Hindlimb muscle (tissue), 1 donor: ENCODE measurements around the gene SNRPA1. TPM values are rescaled to one million over a fixed set of nuclear protein-coding genes. Genes with fewer than 3 reads are reported as not detected.
"Not testable (repeated sequence)": the region's sequence is repeated elsewhere in the genome, so short reads cannot be mapped to it uniquely, and the experiment has no call there.

Source experiments
- DNase-seq: peaks from one replicate; pipeline ENCODE4 v3.0.0-alpha.2; 2013
- polyA plus RNA-seq: library from polyadenylated mRNA; unstranded; fragments of 120-200 nt; gene quantifications from one replicate; pipeline ENCODE4 v1.2.1, GENCODE V29; 2013; ENCODE audit not compliant: insufficient read length

Gene SNRPA1
- polyA plus RNA-seq, 1 donor, result 34.1 TPM

GRCh38 chr15:101293122-101293521, 1.9 kb downstream of the SNRPA1 start:
- no peak for DNase-seq

GRCh38 chr15:101288905-101289513, 6.0 kb downstream of the SNRPA1 start:
- DNase-seq, result no peak

GRCh38 chr15:101287342-101287741, 7.7 kb downstream of the SNRPA1 start:
- DNase-seq, result not testable (repeated sequence)

DNA sequence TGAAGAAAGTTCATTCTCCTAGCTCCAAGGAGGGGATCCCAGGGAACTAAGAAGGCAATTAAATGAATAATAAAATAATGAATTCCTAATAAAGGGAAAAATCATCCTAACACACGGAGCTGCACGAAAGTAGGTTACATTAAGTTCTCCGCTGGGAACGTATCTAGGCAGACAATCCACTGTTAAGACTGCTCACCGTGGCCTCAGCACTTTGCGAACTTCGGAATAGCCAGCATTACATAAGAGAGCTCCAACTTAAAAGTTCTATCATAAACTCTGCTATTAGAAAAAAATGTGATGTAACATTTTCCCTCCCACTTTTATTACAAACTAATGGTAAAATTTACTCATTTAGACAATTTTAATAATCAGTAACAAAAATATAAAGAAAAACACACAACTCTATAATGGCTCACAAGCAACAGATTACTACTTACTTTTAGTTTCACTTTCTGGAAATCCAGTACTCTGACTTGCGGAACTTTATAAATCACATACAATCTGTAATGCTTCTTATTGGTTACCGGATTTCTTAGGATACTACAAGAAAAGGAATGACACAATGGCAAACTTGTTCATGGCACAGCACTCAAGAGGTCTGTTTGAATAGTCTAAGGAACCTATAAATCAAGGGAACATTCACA, 8.5 kb downstream of the SNRPA1 start:
- no peak for DNase-seq

DNA sequence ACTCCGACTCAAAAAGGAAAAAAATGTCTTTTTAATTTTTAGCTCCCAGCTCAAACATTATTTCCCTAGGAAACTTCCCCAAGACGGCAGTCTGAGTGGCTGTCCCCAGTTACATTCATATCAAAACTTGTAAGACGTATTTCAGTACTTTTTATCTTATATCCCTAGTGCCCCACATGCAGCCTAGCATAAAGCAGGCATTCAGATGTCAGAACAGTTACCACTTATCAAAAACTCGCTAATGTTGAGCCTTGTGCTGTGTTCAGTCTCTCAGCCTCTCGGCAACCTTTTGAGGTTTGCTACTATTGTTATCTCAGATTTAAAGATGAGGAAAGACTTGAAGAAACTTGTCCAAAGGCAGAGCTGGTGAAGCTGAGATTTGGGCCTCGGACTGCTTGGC, 11.1 kb downstream of the SNRPA1 start:
- no peak for DNase-seq

GRCh38 chr15:101280007-101280406, 15.0 kb downstream of the SNRPA1 start:
- no peak for DNase-seq

- DNase-seq, result no peak
Measured at GRCh38 chr15:101277943-101278564, 17.0 kb downstream of the SNRPA1 start.

- peak; percentile 95 for DNase-seq
Measured at GRCh38 chr15:101277038-101277822, 17.8 kb downstream of the SNRPA1 start, which contains the start of gene SELENOS. Gene SELENOS, minus strand, starts transcription at chr15:101277485. Its CDS starts 68 bp downstream, at chr15:101277417.

DNA sequence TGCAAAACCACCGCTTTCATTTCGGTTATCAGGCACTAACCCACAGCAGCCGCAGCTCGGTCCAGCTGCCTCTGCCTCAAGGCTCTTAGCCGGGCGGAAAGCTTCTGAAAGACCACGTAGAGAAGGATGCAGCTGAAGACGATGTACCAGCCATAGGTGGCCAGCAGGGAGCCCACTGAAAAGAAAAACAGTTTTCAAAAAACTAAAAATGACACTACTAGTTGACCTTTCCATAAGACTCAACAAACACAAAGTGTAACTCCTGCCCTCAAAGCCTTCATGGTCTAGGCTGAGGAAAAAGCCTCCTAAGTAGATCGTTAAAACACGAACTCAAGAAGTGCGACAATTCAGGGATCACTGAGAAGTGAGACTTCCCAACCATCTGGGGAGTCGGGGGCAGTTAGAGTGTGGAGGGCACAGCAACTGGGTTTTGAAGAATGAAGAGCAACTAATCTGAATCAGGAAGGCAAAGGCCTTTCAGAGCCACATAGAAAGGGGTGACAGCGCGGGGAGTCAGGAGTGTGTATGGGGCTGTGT, 18.5 kb downstream of the SNRPA1 start:
- no peak for DNase-seq

- DNase-seq, result no peak
Measured at GRCh38 chr15:101275018-101275417, 20.0 kb downstream of the SNRPA1 start.

GRCh38 chr15:101273534-101273933, 21.5 kb downstream of the SNRPA1 start:
- no peak for DNase-seq

DNA sequence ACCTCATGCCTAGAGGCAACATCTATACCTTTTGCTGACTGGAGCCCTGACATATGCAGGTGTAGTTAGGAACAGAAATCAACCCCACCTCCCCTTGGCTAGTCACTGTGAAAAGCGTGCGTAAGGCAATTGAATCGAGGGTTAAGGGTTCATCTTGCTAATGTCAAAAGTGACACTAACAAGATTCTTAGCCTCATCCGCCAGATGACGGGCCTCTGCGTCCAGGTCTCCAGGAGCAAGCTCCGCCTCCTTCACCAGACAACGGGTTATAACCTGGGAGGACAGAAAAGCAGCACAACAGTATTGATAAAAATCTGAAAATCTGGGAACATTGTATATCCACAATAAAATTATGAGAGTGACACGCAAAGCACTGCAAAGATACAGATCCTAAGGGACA, 22.5 kb downstream of the SNRPA1 start:
- DNase-seq, result no peak

GRCh38 chr15:101269479-101270223, 25.4 kb downstream of the SNRPA1 start:
- no peak for DNase-seq

GRCh38 chr15:101267320-101268104, 27.5 kb downstream of the SNRPA1 start:
- no peak for DNase-seq

- no peak for DNase-seq
Measured at GRCh38 chr15:101266787-101267186, 28.3 kb downstream of the SNRPA1 start.

- no peak for DNase-seq
Measured at GRCh38 chr15:101266034-101266433, 29.0 kb downstream of the SNRPA1 start.

GRCh38 chr15:101264911-101265641, 30.0 kb downstream of the SNRPA1 start:
- DNase-seq, result no peak

DNA sequence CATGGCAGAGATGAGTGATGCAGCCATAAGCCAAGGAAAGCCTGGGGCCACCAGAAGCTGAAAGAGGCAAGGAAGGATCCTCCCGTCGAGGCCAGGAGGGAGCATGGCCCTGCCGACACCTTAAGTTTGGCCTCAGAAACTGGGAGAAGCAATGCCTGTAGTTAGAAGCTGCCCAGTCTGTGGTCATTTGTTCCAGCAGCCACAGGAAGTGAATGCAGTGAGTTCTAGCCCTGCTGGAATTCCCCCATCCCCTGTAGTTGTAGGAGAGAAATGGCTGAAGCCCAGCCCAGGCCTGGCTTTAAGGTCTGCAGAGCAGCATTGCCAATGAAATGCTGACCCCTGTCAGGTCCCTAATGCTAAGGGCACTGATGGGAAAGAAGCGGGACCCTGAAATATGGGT, 31.0 kb downstream of the SNRPA1 start:
- DNase-seq, result no peak

- DNase-seq, result no peak
Measured at GRCh38 chr15:101262551-101262950, 32.5 kb downstream of the SNRPA1 start.
